HFF-Myc (cell line): ENCODE measurements around the gene SBNO2.

Experiments
- DNase-seq: peaks from one replicate; pipeline ENCODE4 v3.0.0-alpha.2; 2011; ENCODE audit warnings: low read depth; ENCODE audit errors: extremely low read depth
- H3K4me3 ChIP-seq: replicated peaks from 2 replicates; pipeline ENCODE4 v1.5.1; 2011; ENCODE audit warnings: low read depth, mild to moderate bottlenecking, control low read depth, low read length
- CTCF ChIP-seq: IDR thresholded peaks from 2 replicates; pipeline ENCODE4 v1.5.1; 2012; ENCODE audit warnings: mild to moderate bottlenecking, low read depth, low read length, control low read depth; ENCODE audit errors: missing control alignments

SBNO2 gene

GRCh38 chr19:1086613-1087012 is 87.5 kb downstream of the SBNO2 start:
- DNase-seq, result no peak
- TF ChIP-seq CTCF, result no peak
- no peak overlapping the region for H3K4me3 ChIP-seq

GRCh38 chr19:1085676-1086442 is 88.2 kb downstream of the SBNO2 start:
- no peak for TF ChIP-seq CTCF
- H3K4me3 ChIP-seq, result no peak overlapping the region
- DNase-seq, result no peak

GRCh38 chr19:1085053-1085658 is 88.9 kb downstream of the SBNO2 start:
- TF ChIP-seq CTCF, result no peak
- H3K4me3 ChIP-seq, result no peak overlapping the region
- DNase-seq, result no peak

GRCh38 chr19:1084024-1084868 is 89.8 kb downstream of the SBNO2 start:
- TF ChIP-seq CTCF, result no peak
- DNase-seq, result no peak
- no peak overlapping the region for H3K4me3 ChIP-seq

- TF ChIP-seq CTCF, result no peak
These were observed 90.9 kb downstream of the SBNO2 start for GRCh38 chr19:1082928-1083816.

GRCh38 chr19:1082165-1082927 is 91.7 kb downstream of the SBNO2 start:
- TF ChIP-seq CTCF, result no peak
- DNase-seq, result no peak
- H3K4me3 ChIP-seq, result no peak overlapping the region

More at GRCh38 chr19:1082928-1083816, 90.9 kb downstream of the SBNO2 start:
- H3K4me3 ChIP-seq, result no peak overlapping the region
- no peak for DNase-seq
